NCI-H2029 (cell line): Measurements from ENCODE around the gene DKKL1.
"Not testable (repeated sequence)": the region's sequence is repeated elsewhere in the genome, so short reads cannot be mapped to it uniquely, and the experiment has no call there.

ENCODE experiments used
- DNase-seq: peaks from one replicate; lab custom pipeline; 2025; lab: John Stamatoyannopoulos, UW

Gene DKKL1

DNA sequence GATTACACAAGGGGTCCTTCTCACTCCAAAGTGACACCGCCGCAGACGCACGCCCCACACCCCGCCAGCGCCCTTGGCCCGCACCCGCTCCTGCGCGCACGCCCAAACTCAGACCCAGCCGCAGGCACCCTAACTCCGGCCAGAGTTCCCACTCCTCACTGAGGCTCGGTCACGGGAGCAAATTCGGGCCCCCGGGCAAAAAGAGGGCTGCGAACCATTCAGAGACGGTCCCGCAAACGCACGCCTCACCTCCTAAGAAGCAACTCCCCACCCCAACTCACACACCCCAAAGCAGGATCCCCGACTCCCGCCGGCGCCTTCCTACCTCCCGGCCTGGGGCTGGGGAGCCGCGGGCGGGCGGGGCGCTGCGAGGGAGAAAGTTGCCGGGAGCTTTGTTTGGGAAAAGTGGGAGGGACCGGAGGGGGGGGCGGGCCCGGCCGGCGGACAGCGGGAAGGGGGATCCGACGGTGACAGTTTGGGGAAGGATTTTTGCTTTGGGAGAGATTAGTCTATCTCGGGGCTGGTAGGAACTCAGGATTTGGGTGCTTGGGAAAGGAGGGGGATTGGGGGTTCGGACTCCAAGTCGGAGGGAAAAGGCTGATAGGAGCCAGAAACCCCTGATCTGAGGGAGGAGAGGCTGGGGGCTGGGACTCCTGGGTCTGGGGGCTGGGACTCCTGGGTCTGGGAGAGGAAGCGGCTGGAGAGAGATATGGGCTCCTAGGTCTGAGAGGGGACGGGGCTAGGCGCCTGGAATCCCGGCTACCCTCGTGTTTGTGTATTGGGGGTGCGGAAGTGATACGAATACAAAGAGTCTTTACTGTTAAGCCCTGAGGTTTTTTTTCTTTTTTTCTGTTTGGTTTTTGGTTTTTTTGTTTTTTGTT lies 1.4 kb upstream of the DKKL1 start, which contains the start of gene TEAD2:
TSS of gene TEAD2 (minus strand) at position 369 of the 881 bp plus-strand sequence. CDS start 2,341 bp downstream, outside the sequence.
- DNase-seq = no peak

GRCh38 chr19:49362929-49363267 lies 779 bp upstream of the DKKL1 start:
- no peak for DNase-seq

GRCh38 chr19:49364083-49364737 lies 533 bp downstream of the DKKL1 start:
- DNase-seq = no peak

GRCh38 chr19:49366110-49366509 lies 2.4 kb downstream of the DKKL1 start:
- DNase-seq = no peak

GRCh38 chr19:49368711-49369358 lies 5.2 kb downstream of the DKKL1 start:
- DNase-seq = no peak

DNA sequence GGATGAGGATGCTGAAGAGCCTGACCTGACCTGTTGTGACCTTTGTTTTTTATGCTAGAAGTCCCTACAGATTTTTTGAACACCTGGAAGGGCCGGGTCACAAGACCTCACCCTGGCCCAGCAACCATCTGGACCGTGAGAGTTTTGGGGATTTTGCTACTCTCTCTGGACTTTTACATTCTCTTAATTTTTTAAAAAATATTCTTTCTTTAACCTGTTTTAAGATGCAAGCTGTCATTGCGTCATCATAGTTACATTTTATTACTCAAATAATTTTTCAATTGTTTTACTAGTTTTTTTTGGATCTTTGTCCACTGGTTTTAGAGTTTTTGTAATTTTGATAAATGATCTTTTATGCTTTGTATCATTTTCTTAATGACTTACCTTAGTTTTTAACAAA lies 7.5 kb downstream of the DKKL1 start:
- DNase-seq = no peak

DNA sequence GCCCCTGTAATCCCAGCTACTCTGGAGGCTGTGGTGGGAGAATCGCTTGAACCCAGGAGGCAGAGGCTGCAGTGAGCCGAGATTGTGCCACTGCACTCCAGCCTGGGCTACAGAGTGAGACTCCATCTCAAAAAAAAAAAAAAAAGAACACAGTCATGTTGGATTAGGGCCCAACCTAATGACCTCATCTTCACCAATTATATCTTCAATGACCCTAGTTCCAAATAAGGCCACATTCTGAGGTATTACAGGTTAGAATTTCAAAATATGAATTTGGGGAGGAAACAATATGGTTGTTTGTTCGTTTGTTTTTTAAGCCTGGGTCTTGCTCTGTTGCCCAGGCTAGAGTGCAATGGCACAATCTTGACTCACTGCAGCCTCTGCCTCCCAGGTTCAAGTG lies 9.5 kb downstream of the DKKL1 start:
- not testable (repeated sequence) for DNase-seq

GRCh38 chr19:49374665-49375434 lies 11.2 kb downstream of the DKKL1 start:
- DNase-seq = no peak

- DNase-seq = no peak
Observed at GRCh38 chr19:49378512-49378911, 14.8 kb downstream of the DKKL1 start.

- no peak for DNase-seq
Observed at GRCh38 chr19:49380391-49380790, 16.7 kb downstream of the DKKL1 start.

DNA sequence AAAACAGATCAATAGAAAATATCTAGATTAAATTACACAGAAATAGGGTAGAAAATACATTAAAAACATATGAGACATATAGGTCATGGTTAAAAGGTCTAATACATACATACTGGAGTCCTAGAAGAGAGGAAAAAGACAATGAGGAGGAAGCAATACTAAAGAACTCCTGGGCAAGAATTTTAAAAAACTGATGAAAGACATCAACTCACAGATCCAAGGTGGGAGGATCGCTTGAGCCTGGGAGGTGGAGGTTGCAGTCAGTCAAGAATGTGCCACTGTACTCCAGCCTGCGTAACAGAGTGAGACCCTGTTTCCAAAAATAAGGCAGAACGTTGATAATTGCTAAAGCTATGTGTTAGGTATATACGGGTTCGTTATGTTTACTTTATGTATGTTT lies 19.0 kb downstream of the DKKL1 start:
- DNase-seq = no peak

DNA sequence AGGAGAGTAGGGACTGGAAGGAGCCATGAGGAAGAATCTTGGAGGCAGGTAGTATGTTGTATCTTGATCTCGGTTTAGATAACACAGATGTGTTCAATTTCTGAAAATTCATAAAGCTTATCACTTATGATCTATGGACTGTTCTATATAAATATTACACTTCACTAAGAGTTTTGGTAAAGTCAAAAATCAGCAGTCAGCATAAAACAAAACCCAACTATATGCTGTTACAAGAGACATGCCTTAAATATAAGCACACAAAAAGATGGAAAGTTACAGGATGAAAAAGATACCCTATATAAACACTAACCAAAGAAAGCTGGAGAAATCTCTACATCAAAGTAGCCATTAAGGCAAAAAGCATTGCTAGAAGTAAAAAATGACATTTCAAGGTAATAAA lies 19.9 kb downstream of the DKKL1 start:
- no peak for DNase-seq

GRCh38 chr19:49387936-49388372 lies 24.3 kb downstream of the DKKL1 start, which contains the start of gene KASH5:
Gene KASH5, plus strand, starts transcription at chr19:49388249. Its CDS starts 2,635 bp downstream, at chr19:49390884.
- DNase-seq = peak; percentile 55

GRCh38 chr19:49389406-49389805 lies 25.7 kb downstream of the DKKL1 start:
- DNase-seq = no peak

DNA sequence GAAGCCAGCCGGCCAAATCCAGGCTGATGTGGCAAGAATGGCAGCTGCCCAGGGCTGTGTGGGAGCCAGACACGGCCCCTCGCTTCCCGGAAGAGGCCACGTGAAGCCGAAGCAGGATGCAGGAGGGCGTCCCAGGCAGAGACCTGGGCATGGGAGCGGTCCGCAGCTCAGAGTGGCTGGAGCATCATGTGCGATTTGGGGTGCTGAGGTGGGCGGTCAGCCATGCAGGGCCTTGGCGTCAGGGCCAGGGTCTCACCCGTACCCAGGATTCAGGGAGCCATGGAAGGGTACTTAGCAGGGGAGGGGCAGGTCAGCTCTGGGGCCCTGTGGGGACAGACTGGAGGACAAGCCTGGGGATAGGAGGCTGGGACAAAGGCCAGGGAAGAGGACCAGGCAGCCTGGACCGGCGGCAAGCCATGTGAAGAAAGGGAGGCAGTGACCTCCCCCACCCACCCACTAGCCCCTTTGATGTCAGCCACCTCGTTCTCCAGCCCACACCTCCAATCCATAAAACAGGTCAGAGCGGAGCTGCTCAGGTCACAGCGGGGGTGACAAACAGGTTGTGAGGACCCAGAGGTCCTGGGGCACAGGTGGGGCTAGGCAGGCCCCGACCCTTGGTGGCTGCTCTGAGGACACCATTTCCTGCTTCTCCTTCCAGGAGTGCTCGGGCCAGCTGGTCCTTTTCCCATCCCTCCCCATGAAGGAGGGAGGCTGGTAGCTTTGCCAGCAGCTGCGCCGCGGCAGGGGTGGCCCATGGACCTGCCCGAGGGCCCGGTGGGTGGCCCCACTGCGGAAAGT lies 26.7 kb downstream of the DKKL1 start:
- no peak for DNase-seq

GRCh38 chr19:49390929-49391359 lies 27.3 kb downstream of the DKKL1 start:
- DNase-seq = no peak

- peak; percentile 61 for DNase-seq
Observed at GRCh38 chr19:49391581-49392399, 28.1 kb downstream of the DKKL1 start.

- no peak for DNase-seq
Observed at GRCh38 chr19:49393881-49394280, 30.2 kb downstream of the DKKL1 start.

- DNase-seq = no peak
Observed at GRCh38 chr19:49395581-49396407, 32.1 kb downstream of the DKKL1 start.
